Measurements from ENCODE around the gene MACROD2.

Gene MACROD2

GRCh38 chr20:14612391-14612790 lies 617.1 kb downstream of the MACROD2 start:
- TF ChIP-seq, protein P1, sequence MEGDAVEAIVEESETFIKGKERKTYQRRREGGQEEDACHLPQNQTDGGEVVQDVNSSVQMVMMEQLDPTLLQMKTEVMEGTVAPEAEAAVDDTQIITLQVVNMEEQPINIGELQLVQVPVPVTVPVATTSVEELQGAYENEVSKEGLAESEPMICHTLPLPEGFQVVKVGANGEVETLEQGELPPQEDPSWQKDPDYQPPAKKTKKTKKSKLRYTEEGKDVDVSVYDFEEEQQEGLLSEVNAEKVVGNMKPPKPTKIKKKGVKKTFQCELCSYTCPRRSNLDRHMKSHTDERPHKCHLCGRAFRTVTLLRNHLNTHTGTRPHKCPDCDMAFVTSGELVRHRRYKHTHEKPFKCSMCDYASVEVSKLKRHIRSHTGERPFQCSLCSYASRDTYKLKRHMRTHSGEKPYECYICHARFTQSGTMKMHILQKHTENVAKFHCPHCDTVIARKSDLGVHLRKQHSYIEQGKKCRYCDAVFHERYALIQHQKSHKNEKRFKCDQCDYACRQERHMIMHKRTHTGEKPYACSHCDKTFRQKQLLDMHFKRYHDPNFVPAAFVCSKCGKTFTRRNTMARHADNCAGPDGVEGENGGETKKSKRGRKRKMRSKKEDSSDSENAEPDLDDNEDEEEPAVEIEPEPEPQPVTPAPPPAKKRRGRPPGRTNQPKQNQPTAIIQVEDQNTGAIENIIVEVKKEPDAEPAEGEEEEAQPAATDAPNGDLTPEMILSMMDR (conservative IDR thresholded peaks at IDR 0.05; ENCODE audit: low read depth), result no peak
- H3K27ac ChIP-seq, result no peak overlapping the region
- no peak for DNase-seq (ENCODE audit: low spot score)
- ChIA-PET POLR2A (ENCODE audit: low non-redundant PET) (no interaction called here), CTCF (interaction anchor here (0.6 to 0.9 kb wide), 2 partner anchors 11 to 163 kb away, joined by 3 read pairs; no protein-coding TSS in a partner anchor)

- H3K27ac ChIP-seq, result no peak overlapping the region
- ChIA-PET POLR2A (ENCODE audit: low non-redundant PET) (no interaction called here), CTCF (interaction anchor here (0.6 kb wide), 1 partner anchor 1084 kb away, joined by 3 read pairs; no protein-coding TSS in a partner anchor)
- DNase-seq (ENCODE audit: low spot score), result no peak
- TF ChIP-seq, protein P1 (conservative IDR thresholded peaks at IDR 0.05; ENCODE audit: low read depth), result no peak
Measured at GRCh38 chr20:14616003-14616402, 620.7 kb downstream of the MACROD2 start.

GRCh38 chr20:14617123-14617522 lies 621.8 kb downstream of the MACROD2 start:
- POLR2A ChIA-PET (ENCODE audit: low non-redundant PET), result no interaction called here
- CTCF ChIA-PET, result no interaction called here
- TF ChIP-seq, protein P1 (conservative IDR thresholded peaks at IDR 0.05; ENCODE audit: low read depth), result no peak
- DNase-seq (ENCODE audit: low spot score), result no peak
- no peak overlapping the region for H3K27ac ChIP-seq

DNA sequence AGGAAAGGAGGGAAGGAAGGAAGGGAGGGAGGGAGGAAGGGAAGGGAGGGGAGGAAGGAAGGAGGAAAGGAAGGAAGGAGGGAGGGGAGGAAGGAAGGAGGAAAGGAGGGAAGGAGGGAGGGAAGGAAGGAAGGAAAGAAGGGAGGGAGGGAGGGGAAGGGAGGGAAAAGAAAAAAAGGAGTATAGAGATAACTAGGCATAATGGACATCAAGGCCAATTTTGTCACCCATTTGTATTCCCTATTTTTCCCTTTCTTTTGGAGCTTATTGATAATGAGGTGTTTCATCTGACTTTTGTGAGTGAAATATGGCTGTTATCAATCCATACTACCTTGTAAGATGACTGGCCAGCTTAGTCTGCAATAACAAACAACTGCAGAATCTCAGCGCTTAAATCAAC lies 624.1 kb downstream of the MACROD2 start:
- POLR2A ChIA-PET (ENCODE audit: low non-redundant PET), result no interaction called here
- DNase-seq (ENCODE audit: low spot score), result no peak
- CTCF ChIA-PET, result interaction anchor here (0.6 kb wide), 1 partner anchor 53 kb away, joined by 8 read pairs; no protein-coding TSS in a partner anchor
- TF ChIP-seq, protein P1 (conservative IDR thresholded peaks at IDR 0.05; ENCODE audit: low read depth), result no peak
- H3K27ac ChIP-seq, result no peak overlapping the region

DNA sequence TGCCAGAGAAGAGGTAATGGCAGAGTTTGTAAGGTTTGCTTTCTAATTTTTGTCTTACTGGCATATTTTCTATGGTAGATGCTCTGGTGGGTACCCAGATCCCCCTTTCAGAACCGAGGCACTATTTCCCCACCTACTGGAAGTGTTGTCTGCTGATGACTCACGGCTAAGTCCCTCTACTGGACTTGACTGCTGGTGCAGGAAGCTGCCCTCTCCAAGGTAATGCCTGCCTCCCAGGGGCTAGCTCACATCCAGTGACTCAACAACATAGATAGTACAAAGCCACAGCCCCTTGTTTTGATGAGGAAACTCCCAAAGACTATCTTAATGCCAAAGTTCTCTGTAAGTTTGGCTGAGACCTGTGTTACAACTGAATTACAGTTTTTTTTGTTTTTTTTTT lies 627.5 kb downstream of the MACROD2 start:
- H3K27ac ChIP-seq, result no peak overlapping the region
- ChIA-PET CTCF (interaction anchor here (0.5 to 0.6 kb wide), 3 partner anchors 11 to 138 kb away, joined by 3 to 4 read pairs (median 3); no protein-coding TSS in a partner anchor), POLR2A (ENCODE audit: low non-redundant PET) (no interaction called here)
- peak; percentile 67 for DNase-seq (ENCODE audit: low spot score)
- TF ChIP-seq, protein P1 (conservative IDR thresholded peaks at IDR 0.05; ENCODE audit: low read depth), result no peak

DNA sequence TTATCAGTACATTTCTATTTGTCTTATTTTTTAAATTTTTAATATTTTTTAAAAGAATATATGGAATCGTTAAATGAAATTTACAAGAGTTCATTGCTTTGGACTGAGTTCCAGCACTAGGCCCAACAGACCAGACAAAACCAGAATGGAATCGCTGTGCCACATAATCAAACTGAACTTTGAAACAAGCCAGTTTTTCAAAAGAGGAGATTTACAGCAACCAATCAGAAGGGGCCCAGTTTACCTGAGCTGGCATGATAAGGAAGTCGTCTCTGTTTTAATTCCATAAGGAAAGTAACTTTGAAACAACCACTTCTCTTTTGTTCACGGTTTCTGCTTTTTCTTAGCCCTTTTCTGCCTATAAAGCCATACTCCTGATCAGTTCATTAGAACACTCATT lies 635.7 kb downstream of the MACROD2 start:
- CTCF ChIA-PET, result interaction anchor here (0.6 kb wide), 1 partner anchor 565 kb away, joined by 3 read pairs; no protein-coding TSS in a partner anchor
- DNase-seq (ENCODE audit: low spot score), result no peak
- TF ChIP-seq, protein P1 (conservative IDR thresholded peaks at IDR 0.05; ENCODE audit: low read depth), result no peak
- no peak overlapping the region for H3K27ac ChIP-seq
- POLR2A ChIA-PET (ENCODE audit: low non-redundant PET), result no interaction called here
